Measurements from ENCODE around the gene IDH3B.

DNA sequence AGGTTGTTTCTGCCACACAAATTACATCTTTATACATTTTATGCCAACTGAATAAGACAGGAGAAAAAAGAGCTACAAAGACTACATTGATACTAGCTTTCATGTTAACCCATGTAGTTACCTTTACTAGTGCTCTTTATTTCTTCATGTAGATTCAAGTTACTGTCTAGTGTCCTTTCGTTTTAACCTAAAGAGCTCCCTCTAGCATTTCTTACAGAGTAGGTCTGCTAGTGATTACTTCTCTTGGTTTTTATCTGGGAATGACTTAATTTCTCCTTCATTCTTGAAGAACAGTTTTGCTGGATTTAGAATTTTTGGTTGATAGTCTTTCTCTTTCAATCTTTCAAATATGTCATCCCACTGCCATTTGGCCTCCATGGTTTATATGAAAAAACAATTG, 32.8 kb downstream of the IDH3B start:
- TF ChIP-seq CTCF (IDR thresholded peaks at IDR 0.05) (no peak; the same call in 1 of the 2 replicates), POLR2AphosphoS5 (IDR thresholded peaks at IDR 0.05; ENCODE audit: low read depth, low read length) (no peak), TCF7L2 (IDR thresholded peaks at IDR 0.05; ENCODE audit: low read depth, low read length) (no peak)
- TF ChIP-seq, protein P1, sequence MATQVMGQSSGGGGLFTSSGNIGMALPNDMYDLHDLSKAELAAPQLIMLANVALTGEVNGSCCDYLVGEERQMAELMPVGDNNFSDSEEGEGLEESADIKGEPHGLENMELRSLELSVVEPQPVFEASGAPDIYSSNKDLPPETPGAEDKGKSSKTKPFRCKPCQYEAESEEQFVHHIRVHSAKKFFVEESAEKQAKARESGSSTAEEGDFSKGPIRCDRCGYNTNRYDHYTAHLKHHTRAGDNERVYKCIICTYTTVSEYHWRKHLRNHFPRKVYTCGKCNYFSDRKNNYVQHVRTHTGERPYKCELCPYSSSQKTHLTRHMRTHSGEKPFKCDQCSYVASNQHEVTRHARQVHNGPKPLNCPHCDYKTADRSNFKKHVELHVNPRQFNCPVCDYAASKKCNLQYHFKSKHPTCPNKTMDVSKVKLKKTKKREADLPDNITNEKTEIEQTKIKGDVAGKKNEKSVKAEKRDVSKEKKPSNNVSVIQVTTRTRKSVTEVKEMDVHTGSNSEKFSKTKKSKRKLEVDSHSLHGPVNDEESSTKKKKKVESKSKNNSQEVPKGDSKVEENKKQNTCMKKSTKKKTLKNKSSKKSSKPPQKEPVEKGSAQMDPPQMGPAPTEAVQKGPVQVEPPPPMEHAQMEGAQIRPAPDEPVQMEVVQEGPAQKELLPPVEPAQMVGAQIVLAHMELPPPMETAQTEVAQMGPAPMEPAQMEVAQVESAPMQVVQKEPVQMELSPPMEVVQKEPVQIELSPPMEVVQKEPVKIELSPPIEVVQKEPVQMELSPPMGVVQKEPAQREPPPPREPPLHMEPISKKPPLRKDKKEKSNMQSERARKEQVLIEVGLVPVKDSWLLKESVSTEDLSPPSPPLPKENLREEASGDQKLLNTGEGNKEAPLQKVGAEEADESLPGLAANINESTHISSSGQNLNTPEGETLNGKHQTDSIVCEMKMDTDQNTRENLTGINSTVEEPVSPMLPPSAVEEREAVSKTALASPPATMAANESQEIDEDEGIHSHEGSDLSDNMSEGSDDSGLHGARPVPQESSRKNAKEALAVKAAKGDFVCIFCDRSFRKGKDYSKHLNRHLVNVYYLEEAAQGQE (IDR thresholded peaks at IDR 0.05; ENCODE audit: insufficient read depth in 1 of 2, low read depth in 2 of 2, low read length in 1 of 2) = no peak

Measured in Panc1 (cell line).